HepG2 (cell line): ENCODE results near the gene GPSM1. TPM values are rescaled to one million over a fixed set of nuclear protein-coding genes. Genes with fewer than 3 reads are reported as not detected.

Experiments
- CCDC6 ChIP-seq: sonication (generic); formaldehyde crosslinking; IDR thresholded peaks from 2 replicates; pipeline ENCODE4 v1.8.1; 2022; ENCODE audit warnings: mild to moderate bottlenecking, missing genetic modification reagents, moderate library complexity
- DDIT3 ChIP-seq: sonication (generic); formaldehyde crosslinking; IDR thresholded peaks from 2 replicates; pipeline ENCODE4 v1.4.0; 2020; ENCODE audit warnings: mild to moderate bottlenecking, missing genetic modification reagents
- DNMT3B ChIP-seq: conservative IDR thresholded peaks from 2 replicates; pipeline ENCODE4 v1.6.1; 2016; ENCODE audit warnings: missing biosample characterization, control low read depth
- REST ChIP-seq, 2 experiments: IDR thresholded peaks; 2 replicates each; pipeline ENCODE4 v1.6.1; 2011 to 2012; ENCODE audit warnings: low read length in 2 of 2, borderline replicate concordance in 1 of 2, low read depth in 1 of 2, mild to moderate bottlenecking in 1 of 2, moderate library complexity in 1 of 2
- RFX3 ChIP-seq: IDR thresholded peaks from 2 replicates; pipeline ENCODE4 v1.6.1; 2016; ENCODE audit warnings: missing biosample characterization, missing genetic modification reagents
- SMYD3 ChIP-seq: sonication (generic); formaldehyde crosslinking; IDR thresholded peaks from 2 replicates; pipeline ENCODE4 v1.8.1; 2023; ENCODE audit warnings: mild to moderate bottlenecking, missing genetic modification reagents
- SPEN ChIP-seq: sonication (generic); formaldehyde crosslinking; IDR thresholded peaks from 2 replicates; pipeline ENCODE4 v1.5.1; 2020; ENCODE audit warnings: low read depth, mild to moderate bottlenecking, missing genetic modification reagents
- ZBTB20 ChIP-seq: sonication (generic); formaldehyde crosslinking; IDR thresholded peaks from 2 replicates; pipeline ENCODE4 v1.8.1; 2023; ENCODE audit warnings: missing genetic modification reagents, low read depth, mild to moderate bottlenecking, borderline replicate concordance
- ZBTB7A ChIP-seq: sonication (generic); formaldehyde crosslinking; IDR thresholded peaks from 2 replicates; pipeline ENCODE4 v1.8.0; 2022; ENCODE audit warnings: mild to moderate bottlenecking, missing genetic modification reagents
- ZBTB8A ChIP-seq: sonication (generic); formaldehyde crosslinking; IDR thresholded peaks from 2 replicates; pipeline ENCODE4 v1.4.0; 2020; ENCODE audit warnings: mild to moderate bottlenecking, low read depth, missing genetic modification reagents, borderline replicate concordance
- ZNF251 ChIP-seq: sonication (generic); formaldehyde crosslinking; IDR thresholded peaks from 2 replicates; pipeline ENCODE4 v1.9.0; 2021; ENCODE audit warnings: mild to moderate bottlenecking, missing genetic modification reagents
- ZNF512 ChIP-seq: sonication (generic); formaldehyde crosslinking; IDR thresholded peaks from 2 replicates; pipeline ENCODE4 v1.4.0; 2020; ENCODE audit warnings: mild to moderate bottlenecking, missing genetic modification reagents
- ZNF549 ChIP-seq: sonication (generic); formaldehyde crosslinking; IDR thresholded peaks from 2 replicates; pipeline ENCODE4 v1.5.0; 2020; ENCODE audit warnings: missing genetic modification reagents
- ZNF616 ChIP-seq: sonication (generic); formaldehyde crosslinking; IDR thresholded peaks from 2 replicates; pipeline ENCODE4 v1.5.0; 2020; ENCODE audit warnings: low read depth, mild to moderate bottlenecking, missing genetic modification reagents
- ZNF652 ChIP-seq: IDR thresholded peaks from 2 replicates; pipeline ENCODE4 v1.6.1; 2016; ENCODE audit warnings: low read depth, borderline replicate concordance
- ZNF841 ChIP-seq: sonication (generic); formaldehyde crosslinking; IDR thresholded peaks from 2 replicates; pipeline ENCODE4 v1.8.1; 2023; ENCODE audit warnings: missing genetic modification reagents, borderline replicate concordance
- ZSCAN22 ChIP-seq: sonication (generic); formaldehyde crosslinking; IDR thresholded peaks from 2 replicates; pipeline ENCODE4 v1.4.0; 2020; ENCODE audit warnings: mild to moderate bottlenecking, missing genetic modification reagents
- polyA plus RNA-seq, 8 experiments: library from polyadenylated mRNA; depleted of rRNA in 3 of 8; stranded (reverse) in 7 of 8; unstranded in 1 of 8; fragments of >200 nt; fragmentation: Illumina TruSeq in 4 of 8; extraction: Trizol in 4 of 8; gene quantifications; 2 replicates each; pipeline versions ENCODE4 v1.2.1 to v1.2.3, GENCODE V29; 2011 to 2016; ENCODE audit warnings: low read depth in 4 of 8, missing spikeins in 1 of 8, mixed read lengths in 1 of 8; ENCODE audit not compliant: insufficient read depth in 1 of 8
- total RNA-seq, 5 experiments: library from RNA; depleted of rRNA; stranded (reverse); fragments of >200 nt; fragmentation: Illumina TruSeq; extraction: Trizol; gene quantifications; 2 replicates each; pipeline ENCODE4 v1.2.3, GENCODE V29; 2016; ENCODE audit warnings: low read depth in 1 of 5
- TF ChIP-seq, protein P1 (sequence below): sonication (generic); formaldehyde crosslinking; IDR thresholded peaks from 2 replicates; pipeline ENCODE4 v1.4.0; 2020; ENCODE audit warnings: missing genetic modification reagents, borderline replicate concordance

GPSM1 gene
- total and polyA plus RNA-seq, 2 of the 13 experiments (the other 11 are each of a cell fraction or from before 2014, with no cell fraction given) = 1.0 to 2.4 TPM

DNA sequence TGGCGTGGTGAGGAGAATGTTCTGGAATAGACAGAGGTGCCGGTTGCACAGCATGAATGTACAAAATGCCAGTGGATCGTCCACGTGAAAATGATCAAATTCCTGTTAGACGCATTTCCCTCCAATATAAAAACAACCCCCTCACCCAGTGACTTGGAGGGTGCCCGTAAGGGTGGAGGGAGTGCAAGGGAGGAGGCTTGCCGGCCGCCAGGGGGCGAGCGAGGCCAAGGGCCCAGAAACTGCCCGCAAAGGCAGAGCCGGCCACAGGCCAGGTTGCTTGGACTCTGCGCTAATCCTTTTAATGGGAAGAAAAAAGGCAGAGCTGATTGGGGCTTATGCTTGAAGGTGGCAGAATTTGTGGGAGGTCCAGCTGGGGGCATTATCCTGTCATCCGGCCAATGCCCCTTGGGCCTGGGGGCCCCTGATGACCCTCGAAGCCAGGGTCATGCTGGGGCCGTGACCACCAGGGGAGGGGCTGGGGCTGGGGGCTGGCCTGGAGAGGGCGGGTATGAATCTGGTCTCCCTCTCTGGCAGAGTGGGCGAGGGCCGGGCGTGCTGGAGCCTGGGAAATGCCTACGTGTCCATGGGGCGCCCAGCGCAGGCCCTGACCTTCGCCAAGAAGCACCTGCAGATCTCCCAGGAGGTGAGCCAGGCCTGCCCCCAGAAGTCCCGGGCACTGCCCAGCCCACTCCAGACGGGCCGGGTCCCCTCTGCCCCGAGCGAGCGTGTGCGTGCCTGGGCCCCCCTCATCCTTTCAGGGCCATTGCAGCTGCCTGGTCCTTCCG lies 12.0 kb downstream of the GPSM1 start (continued):
- TF ChIP-seq ZNF652 (CRISPR knock-in tag) (no peak), CCDC6 (CRISPR knock-in tag) (no peak), ZBTB7A (CRISPR knock-in tag) (no peak), ZNF841 (CRISPR knock-in tag) (no peak), SMYD3 (CRISPR knock-in tag) (no peak), ZBTB8A (CRISPR knock-in tag) (no peak), ZNF549 (no peak), ZSCAN22 (CRISPR knock-in tag) (no peak), REST (IDR thresholded peaks at IDR 0.05; ENCODE audit: borderline replicate concordance in 1 of 2, low read depth in 1 of 2, low read length in 2 of 2) (no peak), ZNF512 (CRISPR knock-in tag) (no peak), DDIT3 (no peak), ZNF616 (no peak), SPEN (CRISPR knock-in tag) (no peak), RFX3 (CRISPR knock-in tag) (no peak), DNMT3B (no peak), ZNF251 (CRISPR knock-in tag) (no peak), ZBTB20 (CRISPR knock-in tag) (no peak)
- TF ChIP-seq, protein P1, sequence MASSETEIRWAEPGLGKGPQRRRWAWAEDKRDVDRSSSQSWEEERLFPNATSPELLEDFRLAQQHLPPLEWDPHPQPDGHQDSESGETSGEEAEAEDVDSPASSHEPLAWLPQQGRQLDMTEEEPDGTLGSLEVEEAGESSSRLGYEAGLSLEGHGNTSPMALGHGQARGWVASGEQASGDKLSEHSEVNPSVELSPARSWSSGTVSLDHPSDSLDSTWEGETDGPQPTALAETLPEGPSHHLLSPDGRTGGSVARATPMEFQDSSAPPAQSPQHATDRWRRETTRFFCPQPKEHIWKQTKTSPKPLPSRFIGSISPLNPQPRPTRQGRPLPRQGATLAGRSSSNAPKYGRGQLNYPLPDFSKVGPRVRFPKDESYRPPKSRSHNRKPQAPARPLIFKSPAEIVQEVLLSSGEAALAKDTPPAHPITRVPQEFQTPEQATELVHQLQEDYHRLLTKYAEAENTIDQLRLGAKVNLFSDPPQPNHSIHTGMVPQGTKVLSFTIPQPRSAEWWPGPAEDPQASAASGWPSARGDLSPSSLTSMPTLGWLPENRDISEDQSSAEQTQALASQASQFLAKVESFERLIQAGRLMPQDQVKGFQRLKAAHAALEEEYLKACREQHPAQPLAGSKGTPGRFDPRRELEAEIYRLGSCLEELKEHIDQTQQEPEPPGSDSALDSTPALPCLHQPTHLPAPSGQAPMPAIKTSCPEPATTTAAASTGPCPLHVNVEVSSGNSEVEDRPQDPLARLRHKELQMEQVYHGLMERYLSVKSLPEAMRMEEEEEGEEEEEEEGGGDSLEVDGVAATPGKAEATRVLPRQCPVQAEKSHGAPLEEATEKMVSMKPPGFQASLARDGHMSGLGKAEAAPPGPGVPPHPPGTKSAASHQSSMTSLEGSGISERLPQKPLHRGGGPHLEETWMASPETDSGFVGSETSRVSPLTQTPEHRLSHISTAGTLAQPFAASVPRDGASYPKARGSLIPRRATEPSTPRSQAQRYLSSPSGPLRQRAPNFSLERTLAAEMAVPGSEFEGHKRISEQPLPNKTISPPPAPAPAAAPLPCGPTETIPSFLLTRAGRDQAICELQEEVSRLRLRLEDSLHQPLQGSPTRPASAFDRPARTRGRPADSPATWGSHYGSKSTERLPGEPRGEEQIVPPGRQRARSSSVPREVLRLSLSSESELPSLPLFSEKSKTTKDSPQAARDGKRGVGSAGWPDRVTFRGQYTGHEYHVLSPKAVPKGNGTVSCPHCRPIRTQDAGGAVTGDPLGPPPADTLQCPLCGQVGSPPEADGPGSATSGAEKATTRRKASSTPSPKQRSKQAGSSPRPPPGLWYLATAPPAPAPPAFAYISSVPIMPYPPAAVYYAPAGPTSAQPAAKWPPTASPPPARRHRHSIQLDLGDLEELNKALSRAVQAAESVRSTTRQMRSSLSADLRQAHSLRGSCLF (CRISPR knock-in tag) = no peak
